ENCODE results near the gene ANKZF1. TPM values are rescaled to one million over a fixed set of nuclear protein-coding genes. Genes with fewer than 3 reads are reported as not detected.
"Not testable (repeated sequence)": the region's sequence is repeated elsewhere in the genome, so short reads cannot be mapped to it uniquely, and the experiment has no call there.

Gene ANKZF1
- total and polyA plus RNA-seq, 10 of the 15 experiments (the other 5 are each of a cell fraction or from before 2014, with no cell fraction given), result 3.1 to 104 (median 35.0) TPM

DNA sequence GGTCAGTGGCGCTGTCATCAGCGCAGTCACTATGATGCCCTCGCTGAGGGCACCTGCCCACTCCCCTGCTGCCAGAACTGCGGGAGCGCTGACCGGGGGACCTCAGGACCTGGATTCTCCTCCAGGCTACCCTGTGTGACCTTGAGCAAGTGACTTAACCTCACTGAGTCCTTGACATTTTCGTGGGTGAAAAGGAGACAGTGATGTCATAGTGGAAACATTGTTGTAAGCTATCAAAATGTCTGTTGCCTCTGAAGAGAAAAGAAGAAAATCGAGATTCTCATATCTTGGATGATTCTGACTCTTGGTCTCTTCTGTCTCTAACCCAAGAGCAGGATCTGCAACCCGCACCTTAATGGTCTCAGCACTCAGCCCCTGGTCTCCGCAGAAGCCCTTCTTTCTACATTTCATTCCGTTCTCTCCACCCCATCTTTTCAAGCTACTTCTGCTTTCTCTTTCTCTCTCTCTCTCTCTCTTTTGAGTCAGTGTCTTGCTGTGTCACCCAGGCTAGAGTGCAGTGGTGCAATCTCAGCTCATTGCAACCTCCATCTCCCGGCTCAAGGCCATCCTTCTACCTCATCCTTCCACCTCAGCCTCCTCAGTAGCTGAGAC is 25.1 kb downstream of the ANKZF1 start (continued):
- no peak for TF ChIP-seq RELA (IDR thresholded peaks at IDR 0.05; ENCODE audit: borderline replicate concordance, partially characterized antibody)
- 0 out of 2 replicates have a peak, but pooled peaks have one; percentile 39 for TF ChIP-seq LARP7 (IDR thresholded peaks at IDR 0.05)

DNA sequence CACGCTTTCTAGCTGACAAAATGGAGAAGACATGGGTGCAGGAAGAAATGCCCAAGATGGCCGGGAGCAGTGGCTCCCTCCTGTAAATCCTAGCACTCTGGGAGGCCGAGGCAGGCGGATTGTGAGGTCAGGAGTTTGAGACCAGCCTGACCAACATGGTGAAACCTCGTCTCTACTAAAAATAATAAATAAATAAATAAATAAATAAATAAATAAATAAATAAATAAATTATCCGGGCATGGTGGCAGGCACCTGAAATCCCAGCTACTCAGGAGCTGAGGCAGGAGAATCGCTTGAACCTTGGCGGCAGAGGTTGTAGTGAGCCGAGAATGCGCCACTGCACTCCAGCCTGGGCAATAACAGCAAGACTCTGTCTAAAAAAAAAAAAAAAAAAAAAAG is 29.3 kb downstream of the ANKZF1 start:
- H3K4me3 ChIP-seq; H2AFZ ChIP-seq (ENCODE audit: control insufficient read depth, low read depth, low read length); H3K4me1 ChIP-seq (ENCODE audit: control insufficient read depth, insufficient read depth, low read length); BruUV-seq (replicated peaks); H3K9me3 ChIP-seq (replicated peaks; ENCODE audit: control insufficient read depth, insufficient read depth, low read length); ATAC-seq; H3K9ac ChIP-seq (ENCODE audit: control insufficient read depth, insufficient read depth, low read length); SMC1A ChIA-PET (ENCODE audit: uncharacterized antibody, unreplicated experiment); intact Hi-C loops (cut with micrococcal nuclease; ENCODE audit: unreplicated experiment); H3K27ac ChIP-seq (ENCODE audit: control insufficient read depth, insufficient read depth); H3K79me2 ChIP-seq (ENCODE audit: control insufficient read depth, insufficient read depth, low read length); in situ Hi-C loops (cut with MboI); H3K4me2 ChIP-seq (ENCODE audit: control insufficient read depth, insufficient read depth); H3K36me3 ChIP-seq (ENCODE audit: control insufficient read depth in 2 of 2, insufficient read depth in 2 of 2, low read length in 1 of 2); DNase-seq (ENCODE audit: low read depth, low spot score); FAIRE-seq; H3K27me3 ChIP-seq (replicated peaks in 1 of 2; ENCODE audit: control insufficient read depth in 2 of 2, insufficient read depth in 2 of 2, low read length in 1 of 2); H4K20me1 ChIP-seq (ENCODE audit: control insufficient read depth, insufficient read depth): not testable (repeated sequence)
- ChIA-PET POLR2A (interaction anchor here (0.5 to 0.8 kb wide), 3 partner anchors 10 to 603 kb away, joined by 3 to 8 read pairs (median 5); partner anchors contain the start of genes GLB1L and STK16), CTCF (interaction anchor here (0.9 to 1.4 kb wide), 4 partner anchors 18 to 36 kb away, joined by 3 to 5 read pairs (median 4); no protein-coding TSS in a partner anchor), RAD21 (ENCODE audit: unreplicated experiment) (interaction anchor here (1.0 kb wide), 1 partner anchor 36 kb away, joined by 4 read pairs; no protein-coding TSS in a partner anchor)
- 81% methylated on average over 10 of the region's 10 CpGs for WGBS (ENCODE audit: insufficient coverage, insufficient replicate concordance, low lambda C conversion rate, missing lambda C conversion rate)
